Lower leg skin (tissue), 4 donors: Measurements from ENCODE around the gene CDH20. TPM values are rescaled to one million over a fixed set of nuclear protein-coding genes. Genes with fewer than 3 reads are reported as not detected.

Source experiments
- DNase-seq, 2 donors: peaks; one replicate each; pipeline ENCODE4 v3.0.0-alpha.2; 2019; ENCODE audit warnings: low spot score in 2 of 2
- H3K4me3 ChIP-seq: fragments of 200-600 bp; sonication (generic); 2 replicates; pipeline ENCODE4 v1.5.1; 2017; ENCODE audit warnings: mild to moderate bottlenecking, low read depth; ENCODE audit not compliant: poor library complexity, severe bottlenecking
- POLR2A ChIP-seq, 2 donors: fragments of 450-650 bp; IDR thresholded peaks; one replicate each; pipeline ENCODE4 v1.6.1; 2016 to 2017; ENCODE audit warnings: antibody characterized with exemption in 2 of 2, mild to moderate bottlenecking in 1 of 2, moderate library complexity in 1 of 2
- WGBS, 2 donors: methylation state at CpG; one replicate each; pipeline ENCODE4 v1.1.5; 2018; 5-methylcytosine and 5-hydroxymethylcytosine counted together
- intact Hi-C: fragments of 100-400 bp; cut with DNase I; formaldehyde crosslinking; loops from one replicate; pipeline ENCODE4 v1.15.0; 2023; ENCODE audit warnings: low total_unique reads
- total RNA-seq, 4 donors: library from RNA; depleted of rRNA; stranded (reverse); fragments of >200 nt; gene quantifications; one replicate each; pipeline ENCODE4 v1.1.0, GENCODE V29; 2016
- TF ChIP-seq, protein P1 (sequence below), 3 donors: fragments of 450-650 bp; IDR thresholded peaks; one replicate each; pipeline ENCODE4 v1.5.1; 2016; ENCODE audit warnings: antibody characterized with exemption in 3 of 3, mild to moderate bottlenecking in 3 of 3, moderate library complexity in 2 of 3

CDH20 gene
- total RNA-seq, 4 donors from 2014 or later = 1.2 to 2.9 (median 2.4) TPM

DNA sequence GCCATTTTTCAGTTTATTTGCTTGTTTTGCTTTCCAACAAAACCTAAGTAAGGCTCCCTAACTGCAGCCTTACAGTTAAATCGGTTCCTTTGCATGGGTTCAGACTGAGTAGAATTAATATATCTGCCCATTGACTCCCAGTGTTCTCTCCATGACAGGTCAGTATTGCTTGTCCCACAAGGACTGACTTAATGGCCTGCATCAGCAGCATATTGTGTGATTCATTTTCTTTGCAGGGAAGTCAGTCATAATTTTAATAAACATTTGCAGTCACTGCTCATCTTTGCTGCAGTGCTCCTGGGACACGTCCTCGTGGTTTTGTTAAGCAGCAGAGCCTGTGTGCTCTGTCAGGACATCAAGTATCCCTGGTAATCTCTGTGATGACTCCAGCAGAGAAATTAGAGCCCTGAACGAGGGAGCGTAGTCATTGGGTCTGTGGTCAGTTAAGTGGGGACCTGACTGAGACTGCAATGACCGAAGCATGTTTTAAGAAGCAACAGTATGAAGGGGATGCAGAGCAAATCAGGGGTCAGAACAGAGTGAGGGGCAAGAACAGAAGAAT is 93.3 kb downstream of the CDH20 start:
- H3K4me3 ChIP-seq = no peak overlapping the region
- DNase-seq = no peak
- intact Hi-C loops = no loop called here
- 85 to 88% methylated on average over 6 of the region's 6 CpGs for WGBS, 2 donors
- TF ChIP-seq, protein P1, sequence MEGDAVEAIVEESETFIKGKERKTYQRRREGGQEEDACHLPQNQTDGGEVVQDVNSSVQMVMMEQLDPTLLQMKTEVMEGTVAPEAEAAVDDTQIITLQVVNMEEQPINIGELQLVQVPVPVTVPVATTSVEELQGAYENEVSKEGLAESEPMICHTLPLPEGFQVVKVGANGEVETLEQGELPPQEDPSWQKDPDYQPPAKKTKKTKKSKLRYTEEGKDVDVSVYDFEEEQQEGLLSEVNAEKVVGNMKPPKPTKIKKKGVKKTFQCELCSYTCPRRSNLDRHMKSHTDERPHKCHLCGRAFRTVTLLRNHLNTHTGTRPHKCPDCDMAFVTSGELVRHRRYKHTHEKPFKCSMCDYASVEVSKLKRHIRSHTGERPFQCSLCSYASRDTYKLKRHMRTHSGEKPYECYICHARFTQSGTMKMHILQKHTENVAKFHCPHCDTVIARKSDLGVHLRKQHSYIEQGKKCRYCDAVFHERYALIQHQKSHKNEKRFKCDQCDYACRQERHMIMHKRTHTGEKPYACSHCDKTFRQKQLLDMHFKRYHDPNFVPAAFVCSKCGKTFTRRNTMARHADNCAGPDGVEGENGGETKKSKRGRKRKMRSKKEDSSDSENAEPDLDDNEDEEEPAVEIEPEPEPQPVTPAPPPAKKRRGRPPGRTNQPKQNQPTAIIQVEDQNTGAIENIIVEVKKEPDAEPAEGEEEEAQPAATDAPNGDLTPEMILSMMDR (IDR thresholded peaks at IDR 0.05) = no peak
- TF ChIP-seq POLR2A (IDR thresholded peaks at IDR 0.05) = no peak

DNA sequence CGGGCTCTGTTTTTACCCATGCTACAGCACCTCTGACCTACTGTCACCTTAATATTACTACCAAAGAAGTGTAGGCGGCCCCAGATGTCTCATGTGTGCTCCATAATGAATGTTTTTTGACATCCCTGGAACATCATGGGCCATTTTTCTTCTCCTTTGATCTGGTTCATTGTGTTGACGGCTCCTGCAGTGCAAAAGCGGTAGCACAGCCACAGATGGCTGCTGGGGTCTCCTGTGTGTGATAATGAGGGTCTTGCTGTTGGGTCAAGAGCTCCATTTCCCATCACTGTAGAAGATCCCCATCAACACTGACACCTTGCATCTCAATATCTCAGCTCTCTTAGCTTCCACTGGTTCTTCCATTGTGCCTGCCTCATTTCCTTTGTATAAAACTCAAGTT is 95.0 kb downstream of the CDH20 start:
- 68 to 82% methylated on average over 4 of the region's 4 CpGs for WGBS, 2 donors
- no peak for TF ChIP-seq POLR2A (IDR thresholded peaks at IDR 0.05)
- TF ChIP-seq, protein P1 (IDR thresholded peaks at IDR 0.05) = no peak
- intact Hi-C loops = no loop called here
- no peak for DNase-seq
- H3K4me3 ChIP-seq = no peak overlapping the region

DNA sequence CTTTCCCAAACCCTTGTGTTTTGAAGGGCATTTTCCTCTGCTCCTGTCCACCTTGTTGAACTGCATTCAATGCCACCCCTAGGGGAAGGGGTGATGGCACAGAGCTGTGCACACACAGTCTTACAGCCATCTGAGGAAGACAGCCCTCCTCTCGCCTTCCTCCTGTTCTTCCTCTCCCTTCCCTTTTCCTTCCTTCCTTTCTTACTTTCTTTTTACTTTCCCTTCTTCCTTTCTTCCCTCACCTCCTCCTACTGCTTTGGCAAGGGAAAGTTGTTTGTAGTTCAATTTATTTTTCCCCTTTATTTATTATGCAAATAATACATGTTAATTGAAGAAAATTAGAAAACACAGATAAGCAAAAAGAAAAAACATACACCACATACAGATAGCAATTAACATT is 99.4 kb downstream of the CDH20 start:
- H3K4me3 ChIP-seq = no peak overlapping the region
- TF ChIP-seq, protein P1 (IDR thresholded peaks at IDR 0.05) = no peak
- TF ChIP-seq POLR2A (IDR thresholded peaks at IDR 0.05) = no peak
- intact Hi-C loops = no loop called here
- no peak for DNase-seq
- WGBS, 2 donors = 87 to 92% methylated on average over 1 of the region's 1 CpG

DNA sequence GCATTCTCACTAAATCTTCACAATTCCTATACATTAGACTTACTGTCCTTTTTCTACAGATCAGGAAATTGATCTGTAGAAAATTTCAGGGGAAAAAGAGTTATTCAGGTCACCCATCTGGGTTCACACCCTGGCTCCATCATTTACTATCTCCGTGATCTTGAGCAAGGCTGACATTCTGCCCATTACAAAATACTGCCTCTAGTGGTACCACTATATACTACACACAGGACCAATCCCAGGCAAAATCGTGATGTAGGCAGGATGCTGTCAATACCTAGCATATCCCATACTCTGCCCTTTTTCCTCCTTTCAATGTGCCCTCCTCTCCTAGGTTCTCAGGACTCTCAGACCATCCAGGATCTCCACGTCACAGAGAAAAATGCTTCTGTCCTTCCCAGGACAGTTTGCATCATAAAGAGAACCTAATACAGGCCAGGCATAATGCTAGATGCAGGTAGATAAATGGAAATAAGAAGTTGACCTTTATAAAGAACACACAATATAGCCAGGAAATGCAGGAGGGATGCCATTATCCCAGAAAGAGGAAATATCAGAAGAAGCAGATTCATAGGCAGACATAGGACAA is 101.9 kb downstream of the CDH20 start:
- H3K4me3 ChIP-seq = no peak overlapping the region
- DNase-seq = no peak
- intact Hi-C loops = no loop called here
- TF ChIP-seq, protein P1 (IDR thresholded peaks at IDR 0.05) = no peak
- no peak for TF ChIP-seq POLR2A (IDR thresholded peaks at IDR 0.05)
- 47 to 61% methylated on average over 3 of the region's 3 CpGs for WGBS, 2 donors

DNA sequence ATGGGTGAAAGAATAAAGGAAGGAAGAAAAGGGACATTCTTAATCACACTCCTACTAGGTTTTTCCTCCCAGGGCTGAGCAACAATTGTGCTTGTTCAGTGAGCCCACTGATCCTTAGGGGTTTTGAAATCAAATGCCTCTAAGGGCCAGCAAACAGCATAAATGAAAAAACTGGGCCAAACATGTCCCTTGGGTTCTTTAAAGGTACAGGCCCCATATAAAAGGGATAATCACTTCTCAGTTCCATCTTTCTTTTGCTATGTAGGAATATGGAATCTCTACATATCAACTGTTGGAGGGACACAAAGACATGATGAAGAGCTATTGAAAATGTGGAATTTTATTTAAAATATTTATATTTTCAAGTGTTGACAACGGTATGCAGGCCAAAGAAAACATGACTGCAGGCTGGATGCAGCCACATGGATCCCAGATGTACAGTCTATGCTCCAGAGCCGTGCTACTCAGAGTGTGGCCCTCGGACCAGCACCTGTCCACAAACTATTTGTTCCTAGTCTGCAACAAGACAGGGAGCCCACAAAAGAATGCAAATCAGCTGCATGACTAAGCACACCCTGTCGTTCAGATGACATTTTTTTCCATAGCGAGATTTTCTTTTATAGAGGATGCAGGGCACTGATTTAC is 110.0 kb downstream of the CDH20 start:
- H3K4me3 ChIP-seq = no peak overlapping the region
- DNase-seq = no peak
- WGBS, 2 donors = 59 to 70% methylated on average over 5 of the region's 5 CpGs

More for the DNA sequence above, 110.0 kb downstream of the CDH20 start:
- TF ChIP-seq, protein P1 (IDR thresholded peaks at IDR 0.05) = no peak
- TF ChIP-seq POLR2A (IDR thresholded peaks at IDR 0.05) = no peak
- intact Hi-C loops = no loop called here
